ENCODE measurements around the gene SLC44A1.

DNA sequence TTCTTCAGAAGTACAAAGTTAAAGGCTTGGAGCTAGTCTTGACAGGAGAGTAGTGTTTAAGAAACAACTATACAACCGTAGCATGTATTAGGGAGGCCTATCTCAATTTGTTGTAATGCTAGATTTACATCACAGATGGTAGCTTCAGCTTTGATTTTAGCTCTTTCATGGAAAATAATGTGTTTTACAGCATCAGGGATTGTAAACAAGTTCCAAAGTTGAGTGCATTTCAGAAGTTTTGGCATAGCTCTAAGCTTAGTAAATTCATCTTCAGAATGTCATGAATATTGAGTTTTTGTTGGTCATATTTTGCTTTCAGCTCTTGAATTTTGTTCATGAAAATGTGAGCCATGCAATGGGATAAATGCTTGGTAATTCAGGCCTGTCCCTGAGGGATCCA lies 30.7 kb downstream of the SLC44A1 start:
- TF ChIP-seq EP300 (IDR thresholded peaks at IDR 0.05), result no peak
- TF ChIP-seq, protein P1, sequence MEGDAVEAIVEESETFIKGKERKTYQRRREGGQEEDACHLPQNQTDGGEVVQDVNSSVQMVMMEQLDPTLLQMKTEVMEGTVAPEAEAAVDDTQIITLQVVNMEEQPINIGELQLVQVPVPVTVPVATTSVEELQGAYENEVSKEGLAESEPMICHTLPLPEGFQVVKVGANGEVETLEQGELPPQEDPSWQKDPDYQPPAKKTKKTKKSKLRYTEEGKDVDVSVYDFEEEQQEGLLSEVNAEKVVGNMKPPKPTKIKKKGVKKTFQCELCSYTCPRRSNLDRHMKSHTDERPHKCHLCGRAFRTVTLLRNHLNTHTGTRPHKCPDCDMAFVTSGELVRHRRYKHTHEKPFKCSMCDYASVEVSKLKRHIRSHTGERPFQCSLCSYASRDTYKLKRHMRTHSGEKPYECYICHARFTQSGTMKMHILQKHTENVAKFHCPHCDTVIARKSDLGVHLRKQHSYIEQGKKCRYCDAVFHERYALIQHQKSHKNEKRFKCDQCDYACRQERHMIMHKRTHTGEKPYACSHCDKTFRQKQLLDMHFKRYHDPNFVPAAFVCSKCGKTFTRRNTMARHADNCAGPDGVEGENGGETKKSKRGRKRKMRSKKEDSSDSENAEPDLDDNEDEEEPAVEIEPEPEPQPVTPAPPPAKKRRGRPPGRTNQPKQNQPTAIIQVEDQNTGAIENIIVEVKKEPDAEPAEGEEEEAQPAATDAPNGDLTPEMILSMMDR (IDR thresholded peaks at IDR 0.05), result no peak

Data from tibial nerve (tissue), 4 donors.